HepG2 (cell line): ENCODE results near the gene PPM1M. TPM values are rescaled to one million over a fixed set of nuclear protein-coding genes. Genes with fewer than 3 reads are reported as not detected.
A peak's percentile ranks its signal among the peaks of the same experiment; 100 is the strongest.

ENCODE experiments used
- DR1 ChIP-seq: sonication (generic); formaldehyde crosslinking; IDR thresholded peaks from 2 replicates; pipeline ENCODE4 v1.8.0; 2021; ENCODE audit warnings: mild to moderate bottlenecking, missing genetic modification reagents, inconsistent platforms
- ETV6 ChIP-seq: sonication (generic); formaldehyde crosslinking; conservative IDR thresholded peaks from 2 replicates; pipeline ENCODE4 v1.4.0; 2020; ENCODE audit warnings: missing genetic modification reagents
- MAZ ChIP-seq, 2 experiments: sonication (generic) in 1 of 2; formaldehyde crosslinking in 1 of 2; IDR thresholded peaks; 2 replicates each; pipeline versions ENCODE4 v1.5.0 to v1.6.1; 2012 to 2020; ENCODE audit warnings: low read depth in 2 of 2, mild to moderate bottlenecking in 2 of 2, borderline replicate concordance in 1 of 2, improper control_type of control experiment in 1 of 2, low read length in 1 of 2, missing genetic modification reagents in 1 of 2, moderate library complexity in 1 of 2
- MLLT10 ChIP-seq: sonication (generic); formaldehyde crosslinking; IDR thresholded peaks from 2 replicates; pipeline ENCODE4 v1.4.0; 2020; ENCODE audit warnings: missing genetic modification reagents
- PHF8 ChIP-seq: sonication (generic); formaldehyde crosslinking; IDR thresholded peaks from 2 replicates; pipeline ENCODE4 v1.5.0; 2020; ENCODE audit warnings: missing genetic modification reagents
- SAP130 ChIP-seq: IDR thresholded peaks from 2 replicates; pipeline ENCODE4 v1.6.1; 2016; ENCODE audit warnings: low read depth
- SUZ12 ChIP-seq: fragments of 150-350 bp; IDR thresholded peaks from 2 replicates; pipeline ENCODE4 v1.6.1; 2014; ENCODE audit warnings: low read depth, low read length
- YEATS2 ChIP-seq: sonication (generic); formaldehyde crosslinking; IDR thresholded peaks from 2 replicates; pipeline ENCODE4 v1.4.0; 2020; ENCODE audit warnings: missing genetic modification reagents, borderline replicate concordance
- polyA plus RNA-seq, 8 experiments: library from polyadenylated mRNA; depleted of rRNA in 3 of 8; stranded (reverse) in 7 of 8; unstranded in 1 of 8; fragments of >200 nt; fragmentation: Illumina TruSeq in 4 of 8; extraction: Trizol in 4 of 8; gene quantifications; 2 replicates each; pipeline versions ENCODE4 v1.2.1 to v1.2.3, GENCODE V29; 2011 to 2016; ENCODE audit warnings: low read depth in 4 of 8, missing spikeins in 1 of 8, mixed read lengths in 1 of 8; ENCODE audit not compliant: insufficient read depth in 1 of 8
- total RNA-seq, 5 experiments: library from RNA; depleted of rRNA; stranded (reverse); fragments of >200 nt; fragmentation: Illumina TruSeq; extraction: Trizol; gene quantifications; 2 replicates each; pipeline ENCODE4 v1.2.3, GENCODE V29; 2016; ENCODE audit warnings: low read depth in 1 of 5
- TF ChIP-seq, protein P1 (sequence below): sonication (generic); formaldehyde crosslinking; IDR thresholded peaks from 2 replicates; pipeline ENCODE4 v1.5.1; 2020; ENCODE audit warnings: mild to moderate bottlenecking, missing genetic modification reagents, borderline replicate concordance
- TF ChIP-seq, protein P2 (sequence below): sonication (generic); formaldehyde crosslinking; IDR thresholded peaks from 2 replicates; pipeline ENCODE4 v1.4.0; 2020; ENCODE audit warnings: missing genetic modification reagents, borderline replicate concordance
- TF ChIP-seq, protein P3 (sequence below): sonication (generic); formaldehyde crosslinking; IDR thresholded peaks from 2 replicates; pipeline ENCODE4 v1.8.1; 2023; ENCODE audit warnings: missing genetic modification reagents, inconsistent platforms, borderline replicate concordance
- TF ChIP-seq, protein P4 (sequence below): sonication (generic); formaldehyde crosslinking; IDR thresholded peaks from 2 replicates; pipeline ENCODE4 v1.8.1; 2023; ENCODE audit warnings: mild to moderate bottlenecking, missing genetic modification reagents

The PPM1M gene
- total and polyA plus RNA-seq, 2 of the 13 experiments (the other 11 are each of a cell fraction or from before 2014, with no cell fraction given) = 2.5 to 5.9 TPM

DNA sequence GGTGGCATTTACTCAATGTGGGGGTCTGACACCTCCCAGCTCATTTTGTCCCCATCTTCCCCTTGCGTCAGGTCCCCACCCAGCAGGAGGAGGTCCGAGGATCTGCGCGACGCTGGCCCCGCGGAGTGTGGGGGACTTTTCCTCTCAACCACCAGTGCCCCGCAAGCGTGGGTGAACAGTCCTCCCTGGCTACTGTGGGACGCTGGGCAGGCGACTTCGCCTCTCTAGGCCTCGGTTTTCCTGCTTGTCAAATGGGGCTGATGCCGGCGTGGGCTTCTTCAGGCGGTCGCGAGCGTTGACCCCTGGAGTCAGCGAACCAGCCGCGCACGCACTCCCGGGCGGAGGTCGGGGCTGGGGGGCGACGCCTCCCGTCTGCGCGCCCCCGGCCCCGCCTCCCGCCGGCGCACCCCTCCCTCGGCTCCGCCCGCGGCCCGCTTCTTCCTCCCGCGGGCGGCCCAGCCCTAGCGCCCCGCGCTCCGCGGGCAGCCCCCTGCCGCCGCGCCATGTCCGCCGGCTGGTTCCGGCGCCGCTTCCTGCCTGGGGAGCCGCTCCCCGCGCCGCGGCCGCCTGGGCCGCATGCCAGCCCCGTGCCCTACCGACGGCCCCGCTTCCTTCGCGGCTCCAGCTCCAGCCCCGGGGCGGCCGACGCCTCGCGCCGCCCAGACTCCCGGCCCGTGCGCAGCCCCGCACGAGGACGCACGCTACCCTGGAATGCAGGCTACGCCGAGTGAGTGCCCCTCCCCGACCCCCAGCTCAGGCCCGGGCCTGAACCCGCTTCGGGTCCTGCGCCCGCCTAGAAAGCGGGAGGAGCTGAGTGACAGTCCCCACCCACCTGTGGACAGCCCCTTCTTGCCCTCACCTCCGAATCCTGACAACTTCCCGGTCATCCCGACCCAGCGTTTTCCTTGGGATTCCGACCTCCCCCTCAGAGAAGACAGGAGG, at the start of gene PPM1M (continued):
- TF ChIP-seq ETV6 (CRISPR knock-in tag) (no peak), MLLT10 (CRISPR knock-in tag) (no peak), MAZ (IDR thresholded peaks at IDR 0.05; ENCODE audit: borderline replicate concordance, low read depth, low read length) (0 out of 2 replicates have a peak, but pooled peaks have one; percentile 23), MAZ (CRISPR knock-in tag; IDR thresholded peaks at IDR 0.05; ENCODE audit: low read depth) (no peak), DR1 (CRISPR knock-in tag) (no peak), YEATS2 (no peak), PHF8 (peak; percentile 52), SUZ12 (no peak), SAP130 (peak; percentile 14; the same call in 1 of the 2 replicates)
- TF ChIP-seq, protein P1, sequence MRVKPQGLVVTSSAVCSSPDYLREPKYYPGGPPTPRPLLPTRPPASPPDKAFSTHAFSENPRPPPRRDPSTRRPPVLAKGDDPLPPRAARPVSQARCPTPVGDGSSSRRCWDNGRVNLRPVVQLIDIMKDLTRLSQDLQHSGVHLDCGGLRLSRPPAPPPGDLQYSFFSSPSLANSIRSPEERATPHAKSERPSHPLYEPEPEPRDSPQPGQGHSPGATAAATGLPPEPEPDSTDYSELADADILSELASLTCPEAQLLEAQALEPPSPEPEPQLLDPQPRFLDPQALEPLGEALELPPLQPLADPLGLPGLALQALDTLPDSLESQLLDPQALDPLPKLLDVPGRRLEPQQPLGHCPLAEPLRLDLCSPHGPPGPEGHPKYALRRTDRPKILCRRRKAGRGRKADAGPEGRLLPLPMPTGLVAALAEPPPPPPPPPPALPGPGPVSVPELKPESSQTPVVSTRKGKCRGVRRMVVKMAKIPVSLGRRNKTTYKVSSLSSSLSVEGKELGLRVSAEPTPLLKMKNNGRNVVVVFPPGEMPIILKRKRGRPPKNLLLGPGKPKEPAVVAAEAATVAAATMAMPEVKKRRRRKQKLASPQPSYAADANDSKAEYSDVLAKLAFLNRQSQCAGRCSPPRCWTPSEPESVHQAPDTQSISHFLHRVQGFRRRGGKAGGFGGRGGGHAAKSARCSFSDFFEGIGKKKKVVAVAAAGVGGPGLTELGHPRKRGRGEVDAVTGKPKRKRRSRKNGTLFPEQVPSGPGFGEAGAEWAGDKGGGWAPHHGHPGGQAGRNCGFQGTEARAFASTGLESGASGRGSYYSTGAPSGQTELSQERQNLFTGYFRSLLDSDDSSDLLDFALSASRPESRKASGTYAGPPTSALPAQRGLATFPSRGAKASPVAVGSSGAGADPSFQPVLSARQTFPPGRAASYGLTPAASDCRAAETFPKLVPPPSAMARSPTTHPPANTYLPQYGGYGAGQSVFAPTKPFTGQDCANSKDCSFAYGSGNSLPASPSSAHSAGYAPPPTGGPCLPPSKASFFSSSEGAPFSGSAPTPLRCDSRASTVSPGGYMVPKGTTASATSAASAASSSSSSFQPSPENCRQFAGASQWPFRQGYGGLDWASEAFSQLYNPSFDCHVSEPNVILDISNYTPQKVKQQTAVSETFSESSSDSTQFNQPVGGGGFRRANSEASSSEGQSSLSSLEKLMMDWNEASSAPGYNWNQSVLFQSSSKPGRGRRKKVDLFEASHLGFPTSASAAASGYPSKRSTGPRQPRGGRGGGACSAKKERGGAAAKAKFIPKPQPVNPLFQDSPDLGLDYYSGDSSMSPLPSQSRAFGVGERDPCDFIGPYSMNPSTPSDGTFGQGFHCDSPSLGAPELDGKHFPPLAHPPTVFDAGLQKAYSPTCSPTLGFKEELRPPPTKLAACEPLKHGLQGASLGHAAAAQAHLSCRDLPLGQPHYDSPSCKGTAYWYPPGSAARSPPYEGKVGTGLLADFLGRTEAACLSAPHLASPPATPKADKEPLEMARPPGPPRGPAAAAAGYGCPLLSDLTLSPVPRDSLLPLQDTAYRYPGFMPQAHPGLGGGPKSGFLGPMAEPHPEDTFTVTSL = no peak; the same call in 1 of the 2 replicates
- TF ChIP-seq, protein P2, sequence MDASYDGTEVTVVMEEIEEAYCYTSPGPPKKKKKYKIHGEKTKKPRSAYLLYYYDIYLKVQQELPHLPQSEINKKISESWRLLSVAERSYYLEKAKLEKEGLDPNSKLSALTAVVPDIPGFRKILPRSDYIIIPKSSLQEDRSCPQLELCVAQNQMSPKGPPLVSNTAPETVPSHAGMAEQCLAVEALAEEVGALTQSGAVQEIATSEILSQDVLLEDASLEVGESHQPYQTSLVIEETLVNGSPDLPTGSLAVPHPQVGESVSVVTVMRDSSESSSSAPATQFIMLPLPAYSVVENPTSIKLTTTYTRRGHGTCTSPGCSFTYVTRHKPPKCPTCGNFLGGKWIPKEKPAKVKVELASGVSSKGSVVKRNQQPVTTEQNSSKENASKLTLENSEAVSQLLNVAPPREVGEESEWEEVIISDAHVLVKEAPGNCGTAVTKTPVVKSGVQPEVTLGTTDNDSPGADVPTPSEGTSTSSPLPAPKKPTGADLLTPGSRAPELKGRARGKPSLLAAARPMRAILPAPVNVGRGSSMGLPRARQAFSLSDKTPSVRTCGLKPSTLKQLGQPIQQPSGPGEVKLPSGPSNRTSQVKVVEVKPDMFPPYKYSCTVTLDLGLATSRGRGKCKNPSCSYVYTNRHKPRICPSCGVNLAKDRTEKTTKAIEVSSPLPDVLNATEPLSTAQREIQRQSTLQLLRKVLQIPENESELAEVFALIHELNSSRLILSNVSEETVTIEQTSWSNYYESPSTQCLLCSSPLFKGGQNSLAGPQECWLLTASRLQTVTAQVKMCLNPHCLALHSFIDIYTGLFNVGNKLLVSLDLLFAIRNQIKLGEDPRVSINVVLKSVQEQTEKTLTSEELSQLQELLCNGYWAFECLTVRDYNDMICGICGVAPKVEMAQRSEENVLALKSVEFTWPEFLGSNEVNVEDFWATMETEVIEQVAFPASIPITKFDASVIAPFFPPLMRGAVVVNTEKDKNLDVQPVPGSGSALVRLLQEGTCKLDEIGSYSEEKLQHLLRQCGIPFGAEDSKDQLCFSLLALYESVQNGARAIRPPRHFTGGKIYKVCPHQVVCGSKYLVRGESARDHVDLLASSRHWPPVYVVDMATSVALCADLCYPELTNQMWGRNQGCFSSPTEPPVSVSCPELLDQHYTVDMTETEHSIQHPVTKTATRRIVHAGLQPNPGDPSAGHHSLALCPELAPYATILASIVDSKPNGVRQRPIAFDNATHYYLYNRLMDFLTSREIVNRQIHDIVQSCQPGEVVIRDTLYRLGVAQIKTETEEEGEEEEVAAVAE = no peak
- TF ChIP-seq, protein P3, sequence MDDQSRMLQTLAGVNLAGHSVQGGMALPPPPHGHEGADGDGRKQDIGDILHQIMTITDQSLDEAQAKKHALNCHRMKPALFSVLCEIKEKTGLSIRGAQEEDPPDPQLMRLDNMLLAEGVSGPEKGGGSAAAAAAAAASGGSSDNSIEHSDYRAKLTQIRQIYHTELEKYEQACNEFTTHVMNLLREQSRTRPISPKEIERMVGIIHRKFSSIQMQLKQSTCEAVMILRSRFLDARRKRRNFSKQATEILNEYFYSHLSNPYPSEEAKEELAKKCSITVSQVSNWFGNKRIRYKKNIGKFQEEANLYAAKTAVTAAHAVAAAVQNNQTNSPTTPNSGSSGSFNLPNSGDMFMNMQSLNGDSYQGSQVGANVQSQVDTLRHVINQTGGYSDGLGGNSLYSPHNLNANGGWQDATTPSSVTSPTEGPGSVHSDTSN (CRISPR knock-in tag) = 0 out of 2 replicates have a peak, but pooled peaks have one; percentile 53
- TF ChIP-seq, protein P4, sequence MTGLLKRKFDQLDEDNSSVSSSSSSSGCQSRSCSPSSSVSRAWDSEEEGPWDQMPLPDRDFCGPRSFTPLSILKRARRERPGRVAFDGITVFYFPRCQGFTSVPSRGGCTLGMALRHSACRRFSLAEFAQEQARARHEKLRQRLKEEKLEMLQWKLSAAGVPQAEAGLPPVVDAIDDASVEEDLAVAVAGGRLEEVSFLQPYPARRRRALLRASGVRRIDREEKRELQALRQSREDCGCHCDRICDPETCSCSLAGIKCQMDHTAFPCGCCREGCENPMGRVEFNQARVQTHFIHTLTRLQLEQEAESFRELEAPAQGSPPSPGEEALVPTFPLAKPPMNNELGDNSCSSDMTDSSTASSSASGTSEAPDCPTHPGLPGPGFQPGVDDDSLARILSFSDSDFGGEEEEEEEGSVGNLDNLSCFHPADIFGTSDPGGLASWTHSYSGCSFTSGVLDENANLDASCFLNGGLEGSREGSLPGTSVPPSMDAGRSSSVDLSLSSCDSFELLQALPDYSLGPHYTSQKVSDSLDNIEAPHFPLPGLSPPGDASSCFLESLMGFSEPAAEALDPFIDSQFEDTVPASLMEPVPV (CRISPR knock-in tag) = no peak; the same call in 1 of the 2 replicates
